GM21619 (cell line): ENCODE results near the gene FXYD7.
A peak's percentile ranks its signal among the peaks of the same experiment; 100 is the strongest.

Experiments
- ATAC-seq: cut with Tn5 transposase; IDR thresholded peaks from one replicate; pipeline ENCODE4 v1.9.1; 2021; ENCODE audit not compliant: unreplicated experiment

The FXYD7 gene

DNA sequence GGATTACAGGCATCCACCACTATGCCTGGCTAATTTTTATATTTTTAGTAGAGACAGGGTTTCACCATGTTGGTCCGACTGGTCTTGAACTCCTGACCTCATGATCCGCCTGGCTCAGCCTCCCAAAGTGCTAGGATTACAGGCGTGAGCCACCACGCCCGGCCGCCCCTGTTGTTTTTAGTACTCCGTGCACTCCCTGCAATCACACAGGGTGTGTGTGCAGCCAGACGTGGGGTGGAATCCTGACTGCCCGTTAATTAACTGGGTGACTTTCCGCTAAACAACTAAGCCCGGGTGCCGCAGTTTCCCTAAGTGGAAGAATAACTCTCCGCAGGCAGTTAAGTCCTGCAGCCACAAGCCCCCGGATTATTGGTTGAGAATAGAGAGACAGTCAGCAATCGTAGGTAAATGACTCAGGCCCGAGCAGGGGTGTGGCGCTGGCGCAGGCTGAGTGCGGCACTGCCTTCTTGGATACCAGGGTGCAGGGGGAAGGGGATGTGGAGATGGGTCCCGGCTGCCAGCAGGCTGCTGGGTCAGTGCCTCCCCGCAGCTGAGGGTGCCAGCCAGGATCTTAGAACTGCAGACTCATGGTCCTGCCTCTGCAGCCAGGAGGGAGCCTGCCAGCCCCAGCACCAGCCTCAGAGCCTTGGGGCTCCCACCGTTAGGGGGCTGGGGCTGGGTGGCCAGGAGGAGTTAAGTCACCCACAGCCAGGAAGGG, 33.5 kb upstream of the FXYD7 start:
- no peak for ATAC-seq

- no peak for ATAC-seq
Observed at GRCh38 chr19:35110974-35111373, 32.1 kb upstream of the FXYD7 start.

GRCh38 chr19:35112995-35113688, 29.9 kb upstream of the FXYD7 start:
- no peak for ATAC-seq

- ATAC-seq, result no peak
Observed at GRCh38 chr19:35114353-35115176, 28.5 kb upstream of the FXYD7 start.

DNA sequence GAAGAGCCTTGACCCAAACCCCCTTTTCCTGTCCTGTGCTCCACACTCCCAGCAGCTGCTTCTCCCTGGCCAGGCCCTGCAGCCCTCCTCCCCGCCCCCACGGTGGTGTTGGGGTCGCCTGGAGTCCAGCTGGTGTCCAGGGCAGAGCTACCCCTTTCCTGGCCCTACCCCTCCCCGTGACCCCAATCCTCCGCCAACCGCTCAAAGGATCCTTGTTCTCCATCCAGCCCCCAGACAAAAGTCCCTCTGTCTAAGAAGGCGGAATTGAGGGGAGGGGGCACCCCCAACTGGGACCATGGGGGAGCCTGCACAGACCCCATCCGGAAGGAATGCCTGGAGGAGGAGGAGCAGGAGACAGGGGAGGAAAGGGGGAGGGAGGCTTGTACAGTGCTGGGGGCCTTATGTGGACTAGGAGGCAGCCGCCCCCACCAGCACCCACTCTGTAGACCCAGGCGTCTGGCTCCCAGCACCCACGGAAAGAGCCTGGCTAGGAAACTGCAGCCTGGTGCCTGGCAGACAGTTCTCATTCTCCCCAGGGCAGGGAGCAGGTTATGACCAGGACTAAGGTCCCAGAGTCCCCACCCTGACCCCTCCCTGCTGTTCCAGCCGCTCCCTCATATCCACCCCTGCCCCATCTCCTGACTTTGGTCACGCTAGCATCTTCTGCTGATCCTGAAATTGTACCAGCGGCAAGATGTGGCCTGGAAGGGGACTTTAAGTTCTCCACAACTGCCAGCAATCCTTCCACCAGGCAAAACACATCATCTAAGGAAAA, 27.7 kb upstream of the FXYD7 start, which contains the start of gene FXYD3:
FXYD3 (plus strand) TSS at position 647 of the 775 bp plus-strand sequence. CDS start 3,554 bp downstream, outside the sequence.
- no peak for ATAC-seq

DNA sequence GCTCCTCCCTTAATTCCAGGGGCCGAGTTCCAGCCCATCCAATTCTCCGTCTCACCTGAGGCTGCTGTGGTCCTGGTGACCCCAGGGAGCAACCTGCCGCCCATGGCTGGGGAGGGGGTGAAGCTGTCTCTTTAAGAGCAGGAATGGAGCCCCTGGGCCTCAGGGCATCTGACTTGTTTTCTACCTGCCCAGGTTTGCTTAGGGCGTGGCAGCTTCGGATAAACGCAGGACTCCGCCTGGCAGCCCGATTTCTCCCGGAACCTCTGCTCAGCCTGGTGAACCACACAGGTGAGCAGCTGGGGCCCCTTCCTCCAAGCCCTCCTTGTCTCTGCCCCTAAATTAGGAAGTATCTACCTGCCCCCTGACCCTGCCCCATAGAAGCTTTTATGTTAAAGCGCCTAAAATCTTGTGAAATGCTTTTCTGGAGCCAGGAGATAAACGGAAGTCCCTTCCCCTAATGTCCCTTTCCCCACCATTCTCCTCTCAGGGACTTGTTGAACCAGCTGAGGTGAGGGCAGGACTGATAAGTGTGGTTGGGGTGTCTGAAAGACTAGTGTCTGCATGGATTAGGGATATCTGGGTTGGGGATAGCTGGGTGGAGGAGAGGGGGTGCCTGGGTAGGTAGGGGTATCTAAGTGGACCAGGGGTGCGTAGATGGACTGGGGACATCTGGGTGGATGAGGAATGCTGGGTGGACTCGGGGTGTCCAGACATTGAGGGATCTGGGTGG, 26.8 kb upstream of the FXYD7 start:
- no peak for ATAC-seq

DNA sequence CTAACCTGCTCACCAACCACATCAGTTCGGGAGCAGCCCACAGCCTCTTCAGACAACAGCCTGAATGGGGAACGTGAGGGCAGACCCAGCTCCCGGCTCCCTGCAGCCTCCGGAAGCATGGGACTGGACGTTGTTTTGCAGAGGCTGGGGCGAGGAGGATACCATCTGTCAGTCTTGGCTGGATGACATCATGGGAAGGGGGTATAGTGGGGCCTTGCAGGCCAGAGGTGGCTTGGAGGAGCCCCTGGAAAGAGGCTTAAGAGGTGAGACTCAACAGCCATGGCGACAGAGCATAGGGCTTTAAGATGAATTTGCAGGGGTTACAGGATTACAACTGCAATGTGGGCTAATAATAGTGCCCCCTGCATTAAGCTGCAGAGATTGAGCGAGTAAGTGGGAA, 25.9 kb upstream of the FXYD7 start:
- ATAC-seq, result no peak

DNA sequence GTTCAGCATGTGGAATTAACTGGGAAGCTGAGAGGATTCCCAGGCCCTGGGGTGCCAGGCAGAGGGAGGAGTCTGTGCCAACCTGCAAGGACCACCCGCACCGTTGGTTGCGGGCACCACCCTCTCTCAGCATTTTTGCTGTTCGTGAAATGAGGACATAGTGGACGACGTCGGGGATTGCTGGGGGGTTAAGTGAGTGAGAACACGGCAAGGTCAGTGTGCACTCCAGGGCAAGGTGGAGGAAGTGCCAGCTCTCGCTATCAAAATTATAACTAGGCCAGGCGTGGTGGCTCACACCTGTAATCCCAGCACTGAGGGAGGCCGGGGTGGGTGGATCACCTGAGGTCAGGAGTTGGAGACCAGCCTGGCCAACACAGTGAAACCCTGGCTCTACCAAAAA, 25.3 kb upstream of the FXYD7 start:
- no peak for ATAC-seq

- no peak for ATAC-seq
Observed at GRCh38 chr19:35118268-35119020, 24.6 kb upstream of the FXYD7 start.

GRCh38 chr19:35119091-35119490, 24.0 kb upstream of the FXYD7 start:
- no peak for ATAC-seq

DNA sequence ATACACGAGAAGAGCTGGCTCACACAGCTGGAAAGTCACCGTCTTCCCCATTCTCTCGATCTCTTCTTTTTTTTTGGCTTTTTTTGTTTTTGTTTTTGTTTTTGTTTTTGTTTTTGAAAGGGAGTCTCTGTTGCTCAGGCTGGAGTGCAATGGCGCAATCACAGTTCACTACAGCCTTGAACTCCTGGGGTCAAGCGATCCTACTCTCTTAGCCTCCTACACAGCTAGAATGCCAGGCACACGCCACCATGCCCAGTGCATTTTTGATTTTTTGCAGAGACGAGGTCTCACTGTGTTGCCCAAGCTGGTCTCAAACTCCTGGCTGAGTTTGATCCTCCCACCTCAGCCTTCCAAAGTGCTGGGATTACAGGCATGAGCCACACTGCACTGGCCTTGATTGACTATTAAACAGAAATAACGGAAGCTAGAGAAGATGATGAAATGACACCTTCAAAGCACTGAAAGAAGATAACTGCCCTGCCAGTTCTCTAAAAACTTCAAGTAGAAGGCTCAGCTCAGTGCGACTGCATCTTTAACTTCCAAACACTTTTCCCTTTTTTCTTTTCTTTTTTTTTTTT, 23.4 kb upstream of the FXYD7 start:
- no peak for ATAC-seq

DNA sequence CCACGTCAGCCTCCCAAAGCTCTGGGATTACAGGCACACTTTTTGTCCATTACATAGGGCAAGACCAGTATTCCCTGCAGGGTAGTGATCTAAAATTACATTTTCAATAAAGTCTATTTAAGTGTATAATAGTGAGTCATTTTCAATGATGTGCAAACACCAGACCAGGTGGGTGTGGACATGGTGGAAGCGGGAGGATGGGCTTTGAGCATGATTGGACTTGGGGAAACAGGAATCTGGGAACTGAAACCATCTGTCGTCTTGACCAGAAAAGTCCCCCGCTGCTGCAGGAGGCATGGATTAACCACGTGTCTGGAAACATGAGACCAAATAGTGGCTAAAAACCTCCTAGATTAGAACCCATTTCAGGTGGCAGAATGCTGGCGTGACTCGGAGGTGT, 22.6 kb upstream of the FXYD7 start:
- no peak for ATAC-seq

GRCh38 chr19:35120898-35121297, 22.2 kb upstream of the FXYD7 start:
- no peak for ATAC-seq

DNA sequence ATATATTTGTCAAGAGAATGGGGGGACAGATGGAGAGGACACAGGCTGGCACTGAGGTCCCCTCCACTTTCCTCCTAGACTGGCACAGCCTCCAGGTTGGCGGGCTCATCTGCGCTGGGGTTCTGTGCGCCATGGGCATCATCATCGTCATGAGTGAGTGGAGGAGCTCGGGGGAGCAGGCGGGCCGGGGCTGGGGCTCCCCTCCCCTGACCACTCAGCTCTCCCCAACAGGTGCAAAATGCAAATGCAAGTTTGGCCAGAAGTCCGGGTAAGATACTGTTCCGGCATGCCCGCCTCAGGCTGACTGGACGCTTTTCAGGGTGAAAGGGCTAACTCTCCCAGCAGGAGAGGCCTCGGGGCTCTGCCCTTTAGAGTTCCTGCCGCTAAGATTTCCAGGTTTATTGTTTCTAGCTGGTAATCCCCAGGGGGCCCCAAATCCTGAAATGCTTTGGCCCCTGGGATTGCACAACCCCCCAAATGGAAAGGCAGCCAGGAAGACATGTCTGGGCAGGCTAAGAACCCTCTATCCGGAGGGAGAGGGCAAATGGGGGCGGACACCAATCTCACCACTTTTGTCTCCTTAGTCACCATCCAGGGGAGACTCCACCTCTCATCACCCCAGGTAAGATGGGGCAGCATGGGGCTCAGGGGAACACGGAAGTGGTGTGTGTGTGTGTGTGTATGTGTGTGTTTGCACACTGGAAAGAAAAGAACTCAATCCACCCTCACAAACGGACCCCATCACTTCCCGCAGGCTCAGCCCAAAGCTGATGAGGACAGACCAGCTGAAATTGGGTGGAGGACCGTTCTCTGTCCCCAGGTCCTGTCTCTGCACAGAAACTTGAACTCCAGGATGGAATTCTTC, 20.1 kb upstream of the FXYD7 start:
- ATAC-seq, result no peak

DNA sequence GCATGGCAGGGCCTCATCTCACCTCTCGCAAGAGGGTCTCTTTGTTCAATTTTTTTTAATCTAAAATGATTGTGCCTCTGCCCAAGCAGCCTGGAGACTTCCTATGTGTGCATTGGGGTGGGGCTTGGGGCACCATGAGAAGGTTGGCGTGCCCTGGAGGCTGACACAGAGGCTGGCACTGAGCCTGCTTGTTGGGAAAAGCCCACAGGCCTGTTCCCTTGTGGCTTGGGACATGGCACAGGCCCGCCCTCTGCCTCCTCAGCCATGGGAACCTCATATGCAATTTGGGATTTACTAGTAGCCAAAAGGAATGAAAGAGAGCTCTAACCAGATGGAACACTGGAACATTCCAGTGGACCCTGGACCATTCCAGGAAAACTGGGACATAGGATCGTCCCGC, 19.5 kb upstream of the FXYD7 start:
- no peak for ATAC-seq

DNA sequence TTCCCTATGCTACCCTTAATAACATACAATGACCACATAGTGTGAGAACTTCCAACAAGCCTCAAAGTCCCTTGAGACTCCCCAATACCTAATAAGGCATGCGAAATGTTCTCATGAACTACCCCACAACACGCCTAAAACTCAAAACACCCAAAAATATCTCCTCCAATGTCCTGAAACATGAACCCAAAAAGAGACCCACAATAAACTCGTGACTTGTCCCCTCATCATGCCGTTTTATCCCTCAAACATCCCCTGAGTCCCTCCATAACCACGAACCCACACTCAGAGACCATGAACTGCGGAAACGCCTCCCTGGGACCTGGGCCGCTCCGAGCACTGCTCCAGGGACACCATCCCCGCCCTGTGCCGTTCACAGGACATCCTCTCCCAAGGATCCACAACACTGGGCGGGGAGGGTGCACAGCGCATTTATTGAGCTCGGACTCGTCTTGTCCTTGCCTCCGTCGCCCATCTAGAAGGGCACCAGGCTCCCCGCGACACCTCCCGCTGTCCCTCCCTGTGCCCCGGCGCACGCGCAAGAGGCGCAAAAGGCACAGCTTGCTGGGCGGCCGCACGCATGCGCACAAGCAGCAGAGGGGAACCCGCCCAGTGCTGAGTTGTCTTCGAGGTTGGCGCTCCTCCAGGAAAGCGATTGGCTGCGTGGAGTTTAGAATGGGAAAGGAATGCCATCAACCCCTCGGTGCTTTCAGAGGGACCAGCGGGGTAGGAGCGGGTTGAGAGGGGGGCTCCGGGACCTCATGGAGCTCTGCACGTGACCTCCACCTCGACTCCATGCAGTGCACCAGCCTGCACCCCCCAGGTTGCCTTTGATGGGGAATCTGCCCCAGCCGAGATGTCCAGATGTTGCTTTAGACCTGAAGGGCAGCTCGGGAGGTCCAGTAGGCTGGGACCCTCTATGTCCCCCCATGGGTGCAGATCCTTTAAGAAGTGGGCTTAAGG, 18.7 kb upstream of the FXYD7 start:
- ATAC-seq, result peak; percentile 66

- no peak for ATAC-seq
Observed at GRCh38 chr19:35125270-35125717, 17.8 kb upstream of the FXYD7 start.
